Right lobe of liver (tissue), 6 donors: ENCODE measurements around the gene BTG2. TPM values are rescaled to one million over a fixed set of nuclear protein-coding genes. Genes with fewer than 3 reads are reported as not detected.

Experiments used
- ATAC-seq, 4 donors: fragments of 200-7000 bp; cut with Tn5 transposase; one replicate each; pipeline ENCODE4 v1.9.1; 2020; ENCODE audit warnings: mild to moderate bottlenecking in 4 of 4, moderate library complexity in 4 of 4
- DNase-seq, 3 donors: peaks; one replicate each; pipeline ENCODE4 v3.0.0-alpha.2; 2020
- H3K27ac ChIP-seq, 3 donors: fragments of 200-600 bp; one replicate each; pipeline ENCODE4 v1.8.0; 2022
- H3K27me3 ChIP-seq, 2 donors: fragments of 200-600 bp; one replicate each; pipeline ENCODE4 v1.8.0; 2022
- H3K36me3 ChIP-seq, 4 donors: fragments of 200-600 bp; sonication (generic) in 1 of 4; one replicate each; pipeline versions ENCODE4 v1.5.1 to v1.8.0; 2017 to 2022; ENCODE audit warnings: control low read depth in 1 of 4
- H3K4me1 ChIP-seq, 4 donors: fragments of 200-600 bp; sonication (generic) in 1 of 4; one replicate each; pipeline versions ENCODE4 v1.5.1 to v1.8.0; 2017 to 2022; ENCODE audit warnings: control low read depth in 1 of 4
- H3K4me3 ChIP-seq, 3 donors: fragments of 200-600 bp; one replicate each; pipeline ENCODE4 v1.8.0; 2022
- H3K9me3 ChIP-seq, 4 donors: fragments of 200-600 bp; sonication (generic) in 1 of 4; one replicate each; pipeline versions ENCODE4 v1.5.1 to v1.8.0; 2017 to 2022; ENCODE audit warnings: control low read depth in 1 of 4
- CTCF ChIP-seq, 4 donors: fragments of 200-600 bp in 3 of 4; fragments of 450-650 bp in 1 of 4; IDR thresholded peaks; one replicate each; pipeline versions ENCODE4 v1.5.1 to v1.8.0; 2016 to 2022; ENCODE audit warnings: antibody characterized with exemption in 4 of 4, mild to moderate bottlenecking in 2 of 4
- POLR2A ChIP-seq: fragments of 450-650 bp; IDR thresholded peaks from one replicate; pipeline ENCODE4 v1.6.1; 2017; ENCODE audit warnings: antibody characterized with exemption, mild to moderate bottlenecking
- WGBS: methylation state at CpG from one replicate; pipeline ENCODE4 v1.1.6; 2018; ENCODE audit warnings: low coverage, low lambda C conversion rate; ENCODE audit not compliant: insufficient coverage; ENCODE audit errors: missing lambda C conversion rate; 5-methylcytosine and 5-hydroxymethylcytosine counted together
- intact Hi-C, 2 donors: fragments of 100-400 bp; cut with DNase I; formaldehyde crosslinking; loops; one replicate each; pipeline versions ENCODE4 v1.11.2 to v1.14.1; 2022
- total RNA-seq, 6 experiments: library from RNA; depleted of rRNA in 2 of 6; stranded (reverse); fragments of >200 nt in 2 of 6; fragmentation: NEBNext Ultra II Directional in 3 of 6; extraction: Animal tissue kit (Norgen Biotek cat#: 25700) in 3 of 6; gene quantifications; one replicate each; pipeline versions ENCODE4 v1.1.0 to v1.2.4, GENCODE V29; 2016 to 2023
- donor health status: DM: no; HTN: yes; CAD: no.
- donor health status: DM: no; HTN: no; CAD: no.
- donor health status: DM: no; HTN: no; CAD: no.
- donor health status: DM: no; HTN: yes; CAD: no.
- donor health status: DM: no; HTN: yes; CAD: no.

BTG2 gene
- total RNA-seq, 6 experiments from 2014 or later, result 2.0 to 11.2 (median 5.4) TPM

GRCh38 chr1:203289982-203290260 is 15.4 kb upstream of the BTG2 start:
- Histone ChIP-seq H3K27me3 (no peaks in the 10 kb centered on the region), H3K4me1 (peaks cover 0 to 19% (median 5%) of the 10 kb centered on the region in 4 donors), H3K27ac (peak overlapping the region; percentile 70 to 89 (median 88)), H3K36me3 (no peaks in the 10 kb centered on the region), H3K9me3 (no peaks in the 10 kb centered on the region), H3K4me3 (no peak overlapping the region)
- TF ChIP-seq CTCF (IDR thresholded peaks at IDR 0.05) (no peak), POLR2A (no peak)
- ATAC-seq, result no peak
- 63% methylated on average over 1 of the region's 2 CpGs for WGBS
- intact Hi-C loops, result no loop called here
- no peak for DNase-seq

GRCh38 chr1:203290261-203291089 is 14.8 kb upstream of the BTG2 start:
- TF ChIP-seq CTCF (IDR thresholded peaks at IDR 0.05) (no peak), POLR2A (peak; percentile 55)
- 26% methylated on average over 12 of the region's 31 CpGs for WGBS
- intact Hi-C loops, result no loop called here
- Histone ChIP-seq H3K27me3 (no peaks in the 10 kb centered on the region), H3K36me3 (no peaks in the 10 kb centered on the region), H3K4me3 (no peak overlapping the region), H3K9me3 (no peaks in the 10 kb centered on the region), H3K4me1 (peaks cover 0 to 19% (median 5%) of the 10 kb centered on the region in 4 donors), H3K27ac (peak overlapping the region; percentile 70 to 89 (median 88))
- DNase-seq, result peak; percentile 85 to 94 (median 94)
- ATAC-seq, result peak; percentile 66 to 72 (median 70)

- WGBS, result 48% methylated on average over 7 of the region's 17 CpGs
- H3K27ac ChIP-seq, result peak overlapping the region; percentile 70 to 89 (median 88)
- H3K36me3 ChIP-seq, result no peaks in the 10 kb centered on the region
Measured at GRCh38 chr1:203291201-203292096, 13.9 kb upstream of the BTG2 start.

GRCh38 chr1:203295796-203296195 is 9.5 kb upstream of the BTG2 start:
- 90% methylated on average over 1 of the region's 1 CpG for WGBS
- Histone ChIP-seq H3K27me3 (no peaks in the 10 kb centered on the region), H3K4me1 (peaks cover 0 to 12% (median 5%) of the 10 kb centered on the region in 4 donors), H3K27ac (no peak overlapping the region), H3K36me3 (no peaks in the 10 kb centered on the region), H3K9me3 (no peaks in the 10 kb centered on the region), H3K4me3 (no peak overlapping the region)
- ATAC-seq (no peak), DNase-seq (no peak)
- intact Hi-C loops, result no loop called here
- TF ChIP-seq CTCF (IDR thresholded peaks at IDR 0.05) (no peak), POLR2A (no peak)

More at GRCh38 chr1:203291201-203292096, 13.9 kb upstream of the BTG2 start:
- Histone ChIP-seq H3K9me3 (no peaks in the 10 kb centered on the region), H3K4me3 (no peak overlapping the region), H3K27me3 (no peaks in the 10 kb centered on the region), H3K4me1 (peaks cover 0 to 19% (median 5%) of the 10 kb centered on the region in 4 donors)
- intact Hi-C loops, result no loop called here
- no peak for TF ChIP-seq CTCF (IDR thresholded peaks at IDR 0.05)
- no peak for TF ChIP-seq POLR2A
- ATAC-seq (peak; percentile 46 to 60 (median 54)), DNase-seq (peak in 2 of 3 donors; percentile 53 to 70)
